A549 (cell line): Measurements from ENCODE around the gene DNAH17. TPM values are rescaled to one million over a fixed set of nuclear protein-coding genes. Genes with fewer than 3 reads are reported as not detected.
A peak's percentile ranks its signal among the peaks of the same experiment; 100 is the strongest.

Experiments used
- ATAC-seq, 2 experiments: fragments of 200-7000 bp in 1 of 2; fragments of >200 bp in 1 of 2; cut with Nextera tagmentation in 1 of 2; cut with Tn5 transposase in 1 of 2; 3 replicates each; pipeline versions ENCODE4 v1.8.0 to v1.9.1; 2018 to 2020; ENCODE audit warnings: mild to moderate bottlenecking in 1 of 2, moderate library complexity in 1 of 2
- CTCF ChIA-PET: fragments of 300-600 bp; sonication (Branson Sonifier 250); formaldehyde crosslinking; extraction: SDS; loops from one replicate; lab custom pipeline; 2021; ENCODE audit warnings: antibody characterized with exemption, inconsistent platforms; lab: Yijun Ruan, JAX
- POLR2A ChIA-PET: fragments of 350-600 bp; formaldehyde crosslinking; extraction: SDS; loops from one replicate; lab custom pipeline; 2021; ENCODE audit warnings: antibody characterized with exemption, inconsistent platforms; lab: Yijun Ruan, JAX
- DNase-seq, 2 experiments: peaks; one replicate each; pipeline versions ENCODE4 v3.0.0 to v3.0.0-alpha.2; 2011 to 2016; ENCODE audit warnings: low read depth in 1 of 2, low spot score in 1 of 2
- FAIRE-seq: peaks from 2 replicates; lab custom pipeline; 2011; peaks lifted over from hg19 to GRCh38; lab: Jason Lieb, UNC
- H3K27ac ChIP-seq, 2 experiments: fragments of >200 bp; sonication (Bioruptor Twin); formaldehyde crosslinking; 3 replicates each; pipeline ENCODE4 v1.5.1; 2016 to 2017
- H3K4me1 ChIP-seq: fragments of >200 bp; sonication (Bioruptor Twin); formaldehyde crosslinking; 3 replicates; pipeline ENCODE4 v1.6.1; 2016
- H3K4me2 ChIP-seq: fragments of >200 bp; sonication (Bioruptor Twin); formaldehyde crosslinking; 3 replicates; pipeline ENCODE4 v1.6.1; 2016
- H3K4me3 ChIP-seq: fragments of >200 bp; sonication (Bioruptor Twin); formaldehyde crosslinking; 3 replicates; pipeline ENCODE4 v1.5.1; 2016
- H3K9me3 ChIP-seq: fragments of >200 bp; sonication (Bioruptor Twin); formaldehyde crosslinking; 3 replicates; pipeline ENCODE4 v1.6.1; 2016
- BCL3 ChIP-seq: fragments of >200 bp; sonication (Bioruptor Twin); formaldehyde crosslinking; IDR thresholded peaks from 3 replicates; pipeline ENCODE4 v1.6.1; 2016
- BHLHE40 ChIP-seq: IDR thresholded peaks from 2 replicates; pipeline ENCODE4 v1.6.1; 2012; ENCODE audit warnings: low read depth, low read length, inconsistent platforms
- CBX8 ChIP-seq: fragments of 200-600 bp; sonication (generic); IDR thresholded peaks from 2 replicates; pipeline ENCODE4 v1.6.1; 2016
- CHD4 ChIP-seq: fragments of 200-600 bp; sonication (generic); IDR thresholded peaks from 2 replicates; pipeline ENCODE4 v1.6.1; 2016; ENCODE audit warnings: antibody characterized with exemption, mild to moderate bottlenecking, borderline replicate concordance
- EHF ChIP-seq: fragments of 250-450 bp; sonication (Bioruptor Pico); IDR thresholded peaks from 2 replicates; pipeline ENCODE4 v1.5.0; 2020; ENCODE audit warnings: mild to moderate bottlenecking
- ESRRA ChIP-seq: fragments of 150-350 bp; IDR thresholded peaks from 2 replicates; pipeline ENCODE4 v1.6.1; 2014; ENCODE audit warnings: mild to moderate bottlenecking, low read length, borderline replicate concordance
- FOSB ChIP-seq: fragments of 250-450 bp; sonication (Bioruptor Pico); IDR thresholded peaks from 2 replicates; pipeline ENCODE4 v1.5.0; 2020; ENCODE audit warnings: mild to moderate bottlenecking, moderate library complexity
- GATA3 ChIP-seq: IDR thresholded peaks from 2 replicates; pipeline ENCODE4 v1.6.1; 2012; ENCODE audit warnings: borderline replicate concordance
- HEYL ChIP-seq: fragments of 250-450 bp; sonication (Bioruptor Pico); IDR thresholded peaks from 2 replicates; pipeline ENCODE4 v1.8.0; 2021; ENCODE audit warnings: mild to moderate bottlenecking, moderate library complexity
- HMGXB4 ChIP-seq: fragments of 250-450 bp; sonication (Bioruptor Pico); IDR thresholded peaks from 2 replicates; pipeline ENCODE4 v1.5.0; 2021; ENCODE audit warnings: mild to moderate bottlenecking, moderate library complexity, borderline replicate concordance
- HOXB13 ChIP-seq: fragments of 250-450 bp; sonication (Bioruptor Pico); IDR thresholded peaks from 2 replicates; pipeline ENCODE4 v1.5.0; 2020; ENCODE audit warnings: low read depth, mild to moderate bottlenecking, moderate library complexity
- MAZ ChIP-seq: fragments of 150-350 bp; IDR thresholded peaks from 2 replicates; pipeline ENCODE4 v1.6.1; 2014; ENCODE audit warnings: antibody characterized with exemption, low read depth, low read length, borderline replicate concordance
- PBX3 ChIP-seq: IDR thresholded peaks from 2 replicates; pipeline ENCODE4 v1.6.1; 2012
- POLR2AphosphoS2 ChIP-seq: conservative IDR thresholded peaks from 2 replicates; pipeline ENCODE4 v1.6.1; 2012; ENCODE audit warnings: low read length, improper control_type of control experiment, inconsistent platforms
- RCOR1 ChIP-seq: fragments of 150-350 bp; IDR thresholded peaks from 2 replicates; pipeline ENCODE4 v1.6.1; 2014; ENCODE audit warnings: antibody characterized with exemption, low read length, low read depth
- RFX5 ChIP-seq: fragments of 450-650 bp; IDR thresholded peaks from 2 replicates; pipeline ENCODE4 v1.7.1; 2014; ENCODE audit warnings: antibody characterized with exemption, mild to moderate bottlenecking, moderate library complexity
- SMC3 ChIP-seq: fragments of >200 bp; sonication (Bioruptor Twin); formaldehyde crosslinking; IDR thresholded peaks from 3 replicates; pipeline ENCODE4 v1.6.1; 2018; ENCODE audit warnings: inconsistent platforms
- SREBF2 ChIP-seq: fragments of 450-650 bp; IDR thresholded peaks from 2 replicates; pipeline ENCODE4 v1.6.1; 2014; ENCODE audit warnings: mild to moderate bottlenecking, moderate library complexity
- USF2 ChIP-seq: fragments of 450-650 bp; IDR thresholded peaks from 2 replicates; pipeline ENCODE4 v1.6.1; 2014; ENCODE audit warnings: antibody characterized with exemption
- ZFP36 ChIP-seq: fragments of 450-650 bp; IDR thresholded peaks from 2 replicates; pipeline ENCODE4 v1.6.1; 2014; ENCODE audit warnings: borderline replicate concordance; ENCODE audit not compliant: partially characterized antibody
- WGBS: methylation state at CpG from one replicate; pipeline ENCODE4 v1.1.6; 2017; ENCODE audit errors: missing lambda C conversion rate; 5-methylcytosine and 5-hydroxymethylcytosine counted together
- polyA plus RNA-seq, 4 experiments: library from polyadenylated mRNA; depleted of rRNA in 3 of 4; stranded (reverse); fragments of >200 nt; fragmentation: RNase III in 1 of 4; extraction: RNeasy Plus Mini Kit Qiagen cat#74134 plus additional on column Dnase treatment in 1 of 4; gene quantifications; 2 replicates in 3 of 4; 3 replicates in 1 of 4; pipeline ENCODE4 v1.2.3, GENCODE V29; 2011 to 2017
- TF ChIP-seq, protein P1 (sequence below): fragments of 200-600 bp; sonication (generic); IDR thresholded peaks from 2 replicates; pipeline ENCODE4 v1.6.1; 2016; ENCODE audit warnings: antibody characterized with exemption, mild to moderate bottlenecking, moderate library complexity
- TF ChIP-seq, protein P2 (sequence below): fragments of 250-450 bp; sonication (Bioruptor Pico); IDR thresholded peaks from 2 replicates; pipeline ENCODE4 v1.5.0; 2020; ENCODE audit warnings: low read depth, mild to moderate bottlenecking, moderate library complexity

Gene DNAH17
- polyA plus RNA-seq, 2 of the 4 experiments (the other 2 are of a cell fraction), result 0.21 to 0.26 TPM

- Histone ChIP-seq H3K9me3 (no peaks in the 10 kb centered on the region), H3K4me3 (no peak overlapping the region), H3K4me1 (peaks cover 33% of the 10 kb centered on the region), H3K4me2 (no peak overlapping the region), H3K27ac (peak overlapping the region in 1 of 2 experiments; percentile 81; a peak in 4 of 6 replicates)
- FAIRE-seq (no peak), ATAC-seq (no peak), DNase-seq (no peak)
- WGBS, result 96% methylated on average over 29 of the region's 29 CpGs
- ChIA-PET CTCF (interaction anchor here (0.8 to 10.2 kb wide), 7 partner anchors 11 to 186 kb away, joined by 3 to 51 read pairs (median 3); no protein-coding TSS in a partner anchor), POLR2A (interaction anchor here (0.5 kb wide), 1 partner anchor 311 kb away, joined by 3 read pairs; the partner anchor contains the start of gene USP36)
- no peak for TF ChIP-seq CBX8
- no peak for TF ChIP-seq EHF (CRISPR knock-in tag)
- TF ChIP-seq HOXB13 (CRISPR knock-in tag), result no peak
- TF ChIP-seq ZFP36, result no peak
- no peak for TF ChIP-seq SREBF2
- no peak for TF ChIP-seq MAZ
- no peak for TF ChIP-seq RFX5
- TF ChIP-seq PBX3, result no peak
- no peak for TF ChIP-seq CHD4
- no peak for TF ChIP-seq GATA3
- TF ChIP-seq RCOR1, result no peak
- TF ChIP-seq FOSB (CRISPR knock-in tag), result no peak
Measured at GRCh38 chr17:78529871-78530670, 47.1 kb downstream of the DNAH17 start.

DNA sequence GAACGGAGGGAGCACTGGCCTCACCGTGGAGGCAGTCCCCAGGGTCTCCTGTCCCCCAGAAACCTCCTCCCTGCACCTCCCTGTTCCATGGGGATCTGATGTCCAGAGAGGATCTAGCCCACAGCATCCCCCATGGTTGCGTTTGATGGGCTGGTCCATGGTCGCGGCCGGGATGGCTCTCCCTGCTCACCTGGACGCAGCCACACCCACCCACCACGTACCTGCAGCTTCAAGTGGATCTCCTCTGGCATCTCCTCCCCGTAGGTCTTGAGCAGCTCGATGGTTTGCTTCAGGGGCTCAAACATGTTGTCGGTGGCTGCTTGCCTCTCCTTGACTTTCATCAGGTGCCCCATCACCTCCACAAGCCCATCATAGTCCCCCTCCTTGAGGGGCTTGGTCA, 47.9 kb downstream of the DNAH17 start:
- CTCF ChIA-PET, result interaction anchor here (0.8 to 10.2 kb wide), 3 partner anchors 10 to 179 kb away, joined by 3 to 51 read pairs (median 3); no protein-coding TSS in a partner anchor
- no peak overlapping the region for H3K4me2 ChIP-seq
- 91% methylated on average over 11 of the region's 11 CpGs for WGBS
- peak overlapping the region in 1 of 2 experiments; percentile 81; a peak in 3 of 6 replicates for H3K27ac ChIP-seq
- POLR2A ChIA-PET, result interaction anchor here (0.5 kb wide), 1 partner anchor 311 kb away, joined by 3 read pairs; the partner anchor contains the start of gene USP36
- no peak for DNase-seq
- no peak for TF ChIP-seq USF2
- TF ChIP-seq, protein P1, sequence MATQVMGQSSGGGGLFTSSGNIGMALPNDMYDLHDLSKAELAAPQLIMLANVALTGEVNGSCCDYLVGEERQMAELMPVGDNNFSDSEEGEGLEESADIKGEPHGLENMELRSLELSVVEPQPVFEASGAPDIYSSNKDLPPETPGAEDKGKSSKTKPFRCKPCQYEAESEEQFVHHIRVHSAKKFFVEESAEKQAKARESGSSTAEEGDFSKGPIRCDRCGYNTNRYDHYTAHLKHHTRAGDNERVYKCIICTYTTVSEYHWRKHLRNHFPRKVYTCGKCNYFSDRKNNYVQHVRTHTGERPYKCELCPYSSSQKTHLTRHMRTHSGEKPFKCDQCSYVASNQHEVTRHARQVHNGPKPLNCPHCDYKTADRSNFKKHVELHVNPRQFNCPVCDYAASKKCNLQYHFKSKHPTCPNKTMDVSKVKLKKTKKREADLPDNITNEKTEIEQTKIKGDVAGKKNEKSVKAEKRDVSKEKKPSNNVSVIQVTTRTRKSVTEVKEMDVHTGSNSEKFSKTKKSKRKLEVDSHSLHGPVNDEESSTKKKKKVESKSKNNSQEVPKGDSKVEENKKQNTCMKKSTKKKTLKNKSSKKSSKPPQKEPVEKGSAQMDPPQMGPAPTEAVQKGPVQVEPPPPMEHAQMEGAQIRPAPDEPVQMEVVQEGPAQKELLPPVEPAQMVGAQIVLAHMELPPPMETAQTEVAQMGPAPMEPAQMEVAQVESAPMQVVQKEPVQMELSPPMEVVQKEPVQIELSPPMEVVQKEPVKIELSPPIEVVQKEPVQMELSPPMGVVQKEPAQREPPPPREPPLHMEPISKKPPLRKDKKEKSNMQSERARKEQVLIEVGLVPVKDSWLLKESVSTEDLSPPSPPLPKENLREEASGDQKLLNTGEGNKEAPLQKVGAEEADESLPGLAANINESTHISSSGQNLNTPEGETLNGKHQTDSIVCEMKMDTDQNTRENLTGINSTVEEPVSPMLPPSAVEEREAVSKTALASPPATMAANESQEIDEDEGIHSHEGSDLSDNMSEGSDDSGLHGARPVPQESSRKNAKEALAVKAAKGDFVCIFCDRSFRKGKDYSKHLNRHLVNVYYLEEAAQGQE, result no peak
- no peak for TF ChIP-seq RCOR1
- TF ChIP-seq ESRRA, result no peak
- no peak for TF ChIP-seq BCL3
- TF ChIP-seq, protein P2, sequence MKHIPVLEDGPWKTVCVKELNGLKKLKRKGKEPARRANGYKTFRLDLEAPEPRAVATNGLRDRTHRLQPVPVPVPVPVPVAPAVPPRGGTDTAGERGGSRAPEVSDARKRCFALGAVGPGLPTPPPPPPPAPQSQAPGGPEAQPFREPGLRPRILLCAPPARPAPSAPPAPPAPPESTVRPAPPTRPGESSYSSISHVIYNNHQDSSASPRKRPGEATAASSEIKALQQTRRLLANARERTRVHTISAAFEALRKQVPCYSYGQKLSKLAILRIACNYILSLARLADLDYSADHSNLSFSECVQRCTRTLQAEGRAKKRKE (CRISPR knock-in tag), result no peak
- TF ChIP-seq HMGXB4 (CRISPR knock-in tag), result no peak
- TF ChIP-seq SREBF2, result no peak
- TF ChIP-seq POLR2AphosphoS2, result no peak
- no peak for TF ChIP-seq FOSB (CRISPR knock-in tag)
- no peak for TF ChIP-seq EHF (CRISPR knock-in tag)
- TF ChIP-seq ZFP36, result no peak
- TF ChIP-seq CHD4, result no peak
- no peak for TF ChIP-seq SMC3
- no peak for TF ChIP-seq HOXB13 (CRISPR knock-in tag)
- TF ChIP-seq BHLHE40, result no peak
- TF ChIP-seq HEYL (CRISPR knock-in tag), result no peak
- peaks cover 25% of the 10 kb centered on the region for H3K4me1 ChIP-seq
- H3K4me3 ChIP-seq, result no peak overlapping the region
- no peaks in the 10 kb centered on the region for H3K9me3 ChIP-seq
- no peak for FAIRE-seq
- no peak for ATAC-seq
